Measurements from ENCODE around the gene RNF26. TPM values are rescaled to one million over a fixed set of nuclear protein-coding genes. Genes with fewer than 3 reads are reported as not detected.

RNF26 gene
- total and polyA plus RNA-seq, 12 donors = 5.2 to 28.0 (median 12.7) TPM

- Histone ChIP-seq H3K4me3 (no peak overlapping the region), H3K27ac (peak overlapping the region in 2 of 5 donors; percentile 29 to 91)
- 62 to 71% (median 68%) methylated on average over 5 to 12 of the region's 12 CpGs for WGBS, 4 donors
Measured at GRCh38 chr11:119377112-119377901, 43.0 kb downstream of the RNF26 start.

GRCh38 chr11:119377961-119378667, 43.8 kb downstream of the RNF26 start:
- intact Hi-C loops (cut with DNase I) = loop anchor here in 1 of 2 donors (5.0 kb wide), 1 partner anchor 36 kb away; the partner anchor contains the start of gene C1QTNF5
- peak overlapping the region in 2 of 5 donors; percentile 9 to 91 for H3K27ac ChIP-seq
- no peaks in the 10 kb centered on the region for H3K36me3 ChIP-seq (replicated peaks in 1 of 2)
- TF ChIP-seq POLR2A (IDR thresholded peaks at IDR 0.05) = no peak
- no peak for TF ChIP-seq CTCF (IDR thresholded peaks at IDR 0.05)
- H3K4me1 ChIP-seq (replicated peaks in 1 of 2) = peaks cover 27 to 43% of the 10 kb centered on the region in 2 donors
- DNase-seq = no peak
- WGBS, 4 donors = 58 to 81% (median 76%) methylated on average over 4 to 6 of the region's 6 CpGs
- H3K4me3 ChIP-seq = no peak overlapping the region
- H3K27me3 ChIP-seq = no peaks in the 10 kb centered on the region
- H3K9me3 ChIP-seq (replicated peaks in 1 of 3) = no peaks in the 10 kb centered on the region

More at GRCh38 chr11:119377112-119377901, 43.0 kb downstream of the RNF26 start:
- peak in 2 of 7 donors; percentile 21 to 41 for DNase-seq
- H3K27me3 ChIP-seq = no peaks in the 10 kb centered on the region
- TF ChIP-seq CTCF (IDR thresholded peaks at IDR 0.05) (no peak), POLR2A (IDR thresholded peaks at IDR 0.05) (no peak)
- H3K36me3 ChIP-seq (replicated peaks in 1 of 2) = no peaks in the 10 kb centered on the region
- H3K4me1 ChIP-seq (replicated peaks in 1 of 2) = peaks cover 27 to 42% of the 10 kb centered on the region in 2 donors
- no peaks in the 10 kb centered on the region for H3K9me3 ChIP-seq (replicated peaks in 1 of 3)
- intact Hi-C loops (cut with DNase I) = loop anchor here in 1 of 2 donors (5.0 kb wide), 1 partner anchor 35 kb away; the partner anchor contains the start of gene C1QTNF5

GRCh38 chr11:119378851-119379465, 44.6 kb downstream of the RNF26 start:
- DNase-seq = peak in 2 of 7 donors; percentile 27 to 44
- Histone ChIP-seq H3K27ac (peak overlapping the region in 1 of 5 donors; percentile 42), H3K36me3 (replicated peaks in 1 of 2) (no peaks in the 10 kb centered on the region), H3K4me3 (no peak overlapping the region), H3K9me3 (replicated peaks in 1 of 3) (no peaks in the 10 kb centered on the region), H3K4me1 (replicated peaks in 1 of 2) (peaks cover 27 to 42% of the 10 kb centered on the region in 2 donors), H3K27me3 (no peaks in the 10 kb centered on the region)
- no peak for TF ChIP-seq CTCF (IDR thresholded peaks at IDR 0.05)
- TF ChIP-seq POLR2A (IDR thresholded peaks at IDR 0.05) = no peak
- WGBS, 4 donors = 57 to 70% (median 63%) methylated on average over 10 of the region's 10 CpGs
- intact Hi-C loops (cut with DNase I) = loop anchor here in 1 of 2 donors (5.0 kb wide), 1 partner anchor 37 kb away; the partner anchor contains the start of gene C1QTNF5
